Ramos (cell line): ENCODE results near the gene MPP3.
"Not testable (repeated sequence)": the region's sequence is repeated elsewhere in the genome, so short reads cannot be mapped to it uniquely, and the experiment has no call there.

Experiments
- in situ Hi-C: fragments of 300-500 bp; cut with MboI; formaldehyde crosslinking; loops from one replicate; pipeline ENCODE4 v1.14.3; 2022; ENCODE audit warnings: low sequenced_read_pairs; ENCODE audit not compliant: unreplicated experiment

The MPP3 gene

GRCh38 chr17:43810226-43810715 lies 22.7 kb downstream of the MPP3 start:
- in situ Hi-C loops = no loop called here

GRCh38 chr17:43809121-43809520 lies 23.8 kb downstream of the MPP3 start:
- in situ Hi-C loops = no loop called here

- in situ Hi-C loops = no loop called here
Measured at GRCh38 chr17:43808076-43808475, 24.9 kb downstream of the MPP3 start.

GRCh38 chr17:43805117-43805516 lies 27.8 kb downstream of the MPP3 start:
- in situ Hi-C loops = no loop called here

- in situ Hi-C loops = no loop called here
Measured at GRCh38 chr17:43803758-43804157, 29.2 kb downstream of the MPP3 start.

GRCh38 chr17:43801844-43802243 lies 31.1 kb downstream of the MPP3 start:
- in situ Hi-C loops = no loop called here

- in situ Hi-C loops = no loop called here
Measured at GRCh38 chr17:43800736-43801135, 32.2 kb downstream of the MPP3 start.

GRCh38 chr17:43799047-43799446 lies 33.9 kb downstream of the MPP3 start:
- in situ Hi-C loops = no loop called here

GRCh38 chr17:43798024-43798423 lies 34.9 kb downstream of the MPP3 start:
- in situ Hi-C loops = not testable (repeated sequence)

GRCh38 chr17:43792668-43793067 lies 40.3 kb downstream of the MPP3 start:
- in situ Hi-C loops = not testable (repeated sequence)

- in situ Hi-C loops = no loop called here
Measured at GRCh38 chr17:43791589-43791988, 41.4 kb downstream of the MPP3 start.

- in situ Hi-C loops = no loop called here
Measured at GRCh38 chr17:43790311-43790940, 42.5 kb downstream of the MPP3 start.

- in situ Hi-C loops = no loop called here
Measured at GRCh38 chr17:43789482-43789881, 43.5 kb downstream of the MPP3 start.

GRCh38 chr17:43788540-43788939 lies 44.4 kb downstream of the MPP3 start:
- in situ Hi-C loops = no loop called here

GRCh38 chr17:43787728-43788127 lies 45.2 kb downstream of the MPP3 start:
- in situ Hi-C loops = no loop called here

GRCh38 chr17:43784628-43785101 lies 48.3 kb downstream of the MPP3 start:
- in situ Hi-C loops = no loop called here

GRCh38 chr17:43784068-43784467 lies 48.9 kb downstream of the MPP3 start:
- in situ Hi-C loops = no loop called here

- in situ Hi-C loops = no loop called here
Measured at GRCh38 chr17:43782913-43783680, 49.8 kb downstream of the MPP3 start.

GRCh38 chr17:43780135-43780534 lies 52.8 kb downstream of the MPP3 start, which contains the start of gene CFAP97D1:
Gene CFAP97D1, plus strand, starts transcription at chr17:43780435. Its CDS starts 28 bp downstream, at chr17:43780463.
- in situ Hi-C loops = no loop called here

- in situ Hi-C loops = no loop called here
Measured at GRCh38 chr17:43779145-43780125, 53.5 kb downstream of the MPP3 start.
